DMS114 treated with DMSO at 0.1 percent for 48 hours (cell line): ENCODE measurements around the gene IL31.

Source experiments
- DNase-seq: peaks from one replicate; lab custom pipeline; 2025; ENCODE audit not compliant: unreplicated experiment; lab: John Stamatoyannopoulos, UW

IL31 gene

DNA sequence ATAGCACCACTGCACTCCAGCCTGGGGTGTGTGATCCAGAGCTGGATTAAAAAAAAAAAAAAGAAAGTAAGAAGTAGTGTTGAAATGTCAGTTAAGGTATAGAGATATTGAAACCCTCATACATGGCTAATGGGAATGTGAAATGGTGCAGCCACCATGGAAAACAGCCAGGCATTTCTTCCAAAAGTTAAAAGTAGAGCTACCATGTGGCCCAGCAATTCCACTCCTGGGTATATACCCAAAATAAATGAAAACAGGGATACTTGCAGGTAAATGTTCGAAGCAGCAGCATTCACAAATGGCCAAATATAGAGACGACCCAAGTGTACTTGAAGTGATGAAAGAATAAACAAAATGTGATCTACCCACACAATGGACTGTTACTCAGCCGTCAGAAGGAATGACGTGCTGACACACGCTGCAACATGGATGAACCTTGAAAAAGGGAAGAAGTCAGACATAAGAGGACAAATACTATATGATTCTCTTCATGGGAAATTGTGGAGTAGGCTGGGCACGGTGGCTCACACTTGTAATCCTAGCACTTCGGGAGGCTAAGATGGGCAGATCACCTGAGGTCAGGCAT, 15.2 kb downstream of the IL31 start:
- no peak for DNase-seq

- DNase-seq, result no peak
These were observed 18.3 kb downstream of the IL31 start for GRCh38 chr12:122155705-122156104.

DNA sequence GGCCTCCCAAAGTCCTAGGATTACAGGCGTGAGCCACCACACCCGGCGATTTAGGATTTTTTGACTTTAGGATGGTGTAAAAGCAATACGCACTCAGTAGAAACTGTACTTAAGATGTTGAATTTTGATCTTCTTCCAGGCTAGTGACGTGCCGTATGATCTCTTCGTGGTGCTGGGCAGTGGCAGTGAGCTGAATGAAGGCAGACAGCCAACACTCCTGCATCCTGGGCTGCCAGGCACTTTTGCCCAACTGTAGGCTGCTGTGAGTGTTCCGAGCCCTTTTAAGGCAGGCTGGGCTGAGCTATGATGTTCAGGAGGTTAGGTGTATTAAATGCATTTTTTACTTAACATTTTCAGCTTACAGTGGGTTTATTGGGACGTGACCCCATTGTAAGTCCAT, 21.3 kb downstream of the IL31 start:
- DNase-seq, result no peak

DNA sequence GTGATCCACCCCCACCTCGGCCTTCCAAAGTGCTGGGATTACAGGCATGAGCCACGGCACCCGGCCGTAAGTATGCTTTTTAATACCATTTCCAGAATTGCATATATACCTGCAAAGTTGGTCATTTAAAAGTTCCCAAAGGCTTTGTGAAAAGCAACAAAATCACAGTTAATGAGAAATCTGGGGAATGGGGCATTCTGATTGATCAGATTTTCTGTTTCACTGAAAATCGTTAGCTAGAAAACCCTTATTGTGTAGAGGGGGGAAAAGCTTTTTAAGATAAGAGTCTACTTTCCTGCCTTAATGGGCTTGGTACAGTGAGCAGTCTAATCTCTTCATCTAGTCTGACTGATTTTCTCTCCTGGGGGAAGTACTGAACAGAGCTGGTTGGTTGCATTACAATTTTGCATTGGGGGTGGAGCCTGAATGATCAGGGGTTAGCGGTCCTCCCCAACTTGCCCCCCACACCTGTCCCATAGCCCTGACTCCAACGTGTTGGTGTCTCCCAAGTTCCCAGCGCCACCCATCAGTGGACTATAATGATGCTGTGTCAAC, 23.8 kb downstream of the IL31 start:
- no peak for DNase-seq

- DNase-seq, result no peak
These were observed 25.4 kb downstream of the IL31 start for GRCh38 chr12:122148657-122149056.

GRCh38 chr12:122147514-122148290, 26.3 kb downstream of the IL31 start:
- no peak for DNase-seq

GRCh38 chr12:122145505-122146330, 28.3 kb downstream of the IL31 start:
- DNase-seq, result no peak

GRCh38 chr12:122144885-122145284, 29.1 kb downstream of the IL31 start:
- DNase-seq, result no peak

- no peak for DNase-seq
These were observed 31.2 kb downstream of the IL31 start for GRCh38 chr12:122142857-122143256.

DNA sequence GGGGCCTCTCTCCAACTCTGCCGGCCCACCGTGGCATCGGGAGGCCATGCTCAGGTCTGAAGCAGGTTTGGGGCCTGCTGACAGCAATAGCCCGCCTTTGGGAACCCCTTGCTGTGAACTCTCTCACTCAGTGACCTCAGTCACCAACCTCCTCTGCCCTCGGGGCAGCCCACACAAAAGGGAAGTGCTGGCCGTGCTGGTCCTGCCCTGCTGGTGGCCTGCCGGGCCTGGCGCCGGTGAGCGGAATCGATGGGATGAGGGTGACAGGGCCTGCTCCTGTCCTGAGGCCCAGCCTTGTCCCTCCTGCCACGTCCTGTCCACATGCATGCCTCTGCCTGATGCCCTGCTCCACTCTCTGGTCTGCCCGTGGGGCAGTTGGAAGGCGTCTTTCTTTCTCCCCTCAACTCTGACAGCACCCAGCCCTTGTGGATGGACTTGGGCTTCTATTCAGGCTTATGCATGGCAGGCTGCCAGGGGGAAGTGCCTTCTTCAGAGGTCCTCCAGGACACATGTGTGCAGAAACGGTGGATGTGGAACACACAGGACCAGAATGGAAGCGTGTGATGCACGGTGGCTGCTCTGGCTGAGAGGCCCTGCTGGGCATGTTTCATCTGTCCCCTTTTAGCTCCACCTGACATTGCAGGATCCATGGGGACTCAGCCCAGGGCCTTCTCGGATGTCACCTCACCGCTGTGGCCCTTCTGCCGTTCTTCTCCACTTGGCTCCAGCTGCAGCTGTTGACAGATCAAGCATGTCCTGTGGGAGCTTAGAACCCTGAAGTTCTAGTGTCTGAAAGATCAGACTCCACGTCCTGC, 31.9 kb downstream of the IL31 start:
- no peak for DNase-seq

DNA sequence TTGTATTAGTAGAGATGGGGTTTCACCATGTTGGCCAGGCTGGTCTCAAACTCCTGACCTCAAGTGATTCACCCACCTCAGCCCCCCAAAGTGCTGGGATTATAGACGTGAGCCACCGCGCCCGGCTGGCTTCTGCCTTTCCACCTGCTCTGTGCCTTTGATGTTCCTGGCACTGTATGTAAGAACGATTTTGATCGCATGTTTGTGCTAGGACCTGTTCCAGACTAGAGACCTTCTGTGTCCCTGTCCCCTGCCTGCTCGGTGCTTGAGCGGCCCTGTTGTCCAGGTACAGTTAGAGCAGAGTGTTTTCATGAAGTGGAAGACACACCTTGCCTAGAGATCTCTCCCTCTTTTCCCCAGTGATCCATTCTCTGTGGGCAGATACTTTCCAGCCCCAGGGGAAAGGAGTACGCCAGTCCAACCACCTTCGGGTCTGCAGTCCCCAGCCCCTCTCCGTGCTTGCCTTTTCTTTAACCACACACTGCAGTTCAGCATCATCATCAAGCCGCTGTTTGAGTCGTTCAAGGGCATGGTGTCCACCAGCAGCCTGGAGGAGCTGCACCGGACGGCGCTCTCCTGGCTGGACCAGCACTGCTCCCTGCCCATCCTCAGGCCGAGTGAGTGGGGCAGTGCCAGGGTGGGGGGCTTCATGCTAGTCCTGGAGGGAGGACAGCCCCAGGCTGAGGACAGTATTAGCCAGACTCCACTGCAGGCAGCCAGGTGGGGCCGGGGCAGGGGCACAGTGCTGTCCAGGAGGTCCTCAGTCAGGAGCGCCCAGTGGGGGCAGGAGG, 33.4 kb downstream of the IL31 start:
- no peak for DNase-seq

DNA sequence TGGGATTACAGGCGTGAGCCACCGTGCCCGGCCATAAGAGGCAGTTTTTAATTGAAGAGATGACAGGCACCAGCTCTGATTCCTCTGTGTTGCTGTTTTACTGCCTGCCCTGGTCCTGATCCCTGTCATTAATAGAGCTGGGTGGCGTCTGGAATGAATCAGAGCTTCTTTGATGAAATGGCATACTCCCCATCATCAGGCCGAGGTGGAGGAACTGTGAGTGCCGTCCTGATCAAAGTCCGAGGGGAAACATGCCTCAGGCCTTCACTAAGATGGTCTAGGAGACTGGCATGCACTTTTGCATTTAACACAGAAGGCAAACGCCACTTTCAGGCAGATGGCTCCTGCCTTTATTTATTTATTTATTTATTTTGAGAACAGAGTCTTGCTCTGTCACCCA, 34.1 kb downstream of the IL31 start:
- no peak for DNase-seq

- no peak for DNase-seq
These were observed 34.8 kb downstream of the IL31 start for GRCh38 chr12:122139266-122139665.

- no peak for DNase-seq
These were observed 35.4 kb downstream of the IL31 start for GRCh38 chr12:122138616-122139015.

DNA sequence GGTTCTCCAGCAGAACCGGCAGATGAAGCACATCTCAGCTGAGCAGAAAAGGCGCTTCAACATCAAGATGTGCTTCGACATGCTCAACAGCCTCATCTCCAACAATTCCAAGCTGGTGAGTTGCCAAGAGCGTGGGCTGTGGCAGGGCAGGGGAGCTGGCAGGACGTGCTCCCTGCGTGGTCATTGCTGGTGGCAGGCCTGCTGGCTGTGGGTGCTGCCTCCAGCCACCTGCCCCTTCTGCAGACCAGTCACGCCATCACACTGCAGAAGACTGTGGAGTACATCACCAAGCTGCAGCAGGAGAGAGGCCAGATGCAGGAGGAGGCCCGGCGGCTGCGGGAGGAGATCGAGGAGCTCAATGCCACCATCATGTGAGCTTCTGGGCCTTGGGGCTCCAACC, 35.8 kb downstream of the IL31 start:
- no peak for DNase-seq

DNA sequence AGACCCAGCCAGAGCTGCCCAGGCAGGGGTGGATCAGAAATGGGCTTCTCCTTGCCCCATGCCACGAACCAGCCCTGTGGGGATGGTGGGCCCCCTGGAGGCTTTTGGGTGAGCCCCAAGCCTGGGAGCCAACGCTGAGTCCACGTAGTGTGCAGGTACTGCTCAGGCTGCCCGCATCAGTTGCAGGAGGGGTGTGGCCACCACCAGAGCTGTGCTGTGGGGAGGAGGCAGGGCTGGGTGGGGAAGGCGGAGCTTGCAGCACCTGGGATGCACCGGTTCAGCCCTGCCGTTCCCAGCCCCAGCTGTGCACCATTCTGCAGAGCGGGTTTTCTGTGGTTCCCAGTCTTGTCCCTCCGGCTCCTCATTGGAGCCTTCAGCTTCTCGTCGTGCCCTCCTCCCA, 36.3 kb downstream of the IL31 start:
- no peak for DNase-seq

- DNase-seq, result no peak
These were observed 36.8 kb downstream of the IL31 start for GRCh38 chr12:122137229-122137628.

GRCh38 chr12:122135437-122136031, 38.5 kb downstream of the IL31 start:
- DNase-seq, result no peak

DNA sequence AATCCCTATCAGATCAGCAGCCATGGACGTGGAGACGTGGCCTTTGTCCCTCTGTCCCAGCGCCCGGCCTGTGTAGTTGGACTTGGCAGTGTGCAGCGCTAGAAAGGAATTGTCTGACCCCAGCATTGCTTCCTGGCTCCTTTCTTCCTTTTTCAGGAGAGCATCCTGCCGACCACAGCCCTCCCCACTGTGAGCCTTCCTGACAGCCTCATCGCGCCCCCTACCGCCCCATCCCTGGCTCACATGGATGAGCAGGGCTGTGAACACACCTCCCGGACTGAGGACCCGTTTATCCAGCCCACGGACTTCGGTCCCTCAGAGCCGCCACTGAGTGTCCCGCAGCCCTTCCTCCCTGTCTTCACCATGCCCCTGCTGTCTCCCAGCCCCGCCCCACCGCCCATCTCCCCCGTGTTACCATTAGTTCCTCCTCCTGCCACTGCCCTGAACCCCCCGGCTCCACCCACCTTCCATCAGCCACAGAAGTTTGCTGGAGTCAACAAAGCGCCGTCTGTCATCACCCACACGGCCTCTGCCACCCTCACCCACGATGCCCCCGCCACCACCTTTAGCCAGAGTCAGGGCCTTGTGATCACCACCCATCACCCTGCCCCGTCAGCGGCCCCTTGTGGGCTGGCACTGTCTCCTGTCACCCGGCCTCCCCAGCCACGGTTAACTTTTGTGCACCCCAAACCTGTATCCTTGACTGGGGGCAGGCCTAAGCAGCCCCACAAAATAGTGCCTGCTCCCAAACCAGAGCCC, 40.6 kb downstream of the IL31 start:
- DNase-seq, result no peak
